HG02884 (cell line): ENCODE results near the gene METTL25.

Experiments used
- ATAC-seq: cut with Tn5 transposase; IDR thresholded peaks from one replicate; pipeline ENCODE4 v1.9.1; 2021; ENCODE audit warnings: mild to moderate bottlenecking, moderate library complexity; ENCODE audit not compliant: unreplicated experiment

METTL25 gene

DNA sequence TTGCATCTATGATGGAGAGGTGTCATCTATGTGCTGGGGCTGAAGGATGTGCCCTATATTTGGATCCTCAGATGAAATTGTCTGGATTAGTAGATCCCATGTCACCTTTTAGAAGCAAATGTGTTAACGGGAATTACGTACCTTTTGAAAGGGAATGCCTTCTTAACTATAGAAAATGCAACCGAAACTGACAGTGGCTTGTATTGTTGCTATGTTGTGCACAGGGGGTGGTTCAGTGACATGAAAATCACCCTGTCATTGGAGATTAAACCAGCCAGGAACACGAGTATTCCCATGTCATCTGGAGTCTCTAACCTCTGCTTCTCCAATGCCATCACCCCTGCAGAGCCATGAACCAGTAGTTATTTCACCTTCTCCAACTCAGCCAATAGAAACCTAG is 110.2 kb downstream of the METTL25 start:
- ATAC-seq = no peak

DNA sequence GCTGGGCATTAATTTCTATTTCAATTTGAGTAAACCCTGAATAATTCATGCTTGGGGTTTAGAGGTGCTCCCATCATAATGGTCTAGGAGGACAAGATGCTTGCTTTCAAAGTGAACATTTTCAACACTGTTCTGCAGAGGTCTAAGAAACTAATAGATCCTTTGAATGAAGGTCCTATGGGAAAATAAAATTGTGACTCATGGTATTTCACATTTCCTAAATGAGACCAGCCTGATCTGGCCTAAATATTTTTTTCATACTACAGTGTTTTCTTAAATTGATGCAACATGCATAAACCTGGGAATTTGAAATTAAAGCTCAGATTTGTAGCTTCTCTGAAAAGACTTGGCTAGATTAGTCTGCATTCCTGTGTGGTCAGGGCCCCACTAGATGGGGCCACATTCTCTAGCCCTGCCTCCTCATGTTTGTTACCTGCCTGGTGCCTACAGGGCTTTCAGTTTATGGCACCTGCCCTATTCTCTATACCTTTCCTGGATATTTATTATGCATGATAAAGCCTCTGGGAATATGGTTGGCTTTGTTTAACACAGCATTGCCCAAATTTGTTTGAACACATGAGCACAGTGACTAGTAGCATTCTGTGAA is 112.7 kb downstream of the METTL25 start:
- no peak for ATAC-seq

DNA sequence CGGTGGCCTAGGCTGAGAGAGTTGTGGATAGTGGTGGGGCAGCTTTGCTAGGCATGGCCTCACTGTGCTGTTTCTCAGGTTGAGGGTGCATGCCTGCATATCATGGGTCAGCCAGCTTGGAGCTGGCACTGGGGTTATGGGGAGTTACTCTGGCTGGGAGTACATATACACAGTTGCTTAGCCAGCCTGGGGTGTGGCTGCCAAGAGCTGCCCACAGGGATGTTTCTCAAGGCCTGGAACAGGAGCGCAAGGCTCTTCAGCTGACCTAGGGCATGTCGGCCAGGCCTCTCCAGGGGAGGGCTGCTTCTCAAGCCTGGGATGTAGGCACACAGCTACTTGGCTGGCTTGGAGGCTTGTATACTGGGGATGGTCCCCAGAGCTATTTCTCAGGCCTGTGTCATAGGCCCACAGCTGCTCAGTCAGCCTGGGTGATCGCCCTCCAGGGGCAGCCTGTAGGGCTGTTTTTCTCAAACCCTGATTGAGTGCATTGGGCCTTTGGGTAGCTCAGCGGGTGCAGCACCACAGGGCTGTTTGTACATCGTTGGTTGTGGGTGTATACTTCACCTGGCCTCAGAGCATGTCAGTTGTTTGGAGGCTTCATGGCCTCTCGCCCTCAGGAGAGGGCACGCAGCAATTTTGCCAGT is 114.9 kb downstream of the METTL25 start:
- ATAC-seq = no peak

GRCh38 chr12:82474181-82474797 is 116.0 kb downstream of the METTL25 start:
- peak; percentile 68 for ATAC-seq

GRCh38 chr12:82474798-82475184 is 116.5 kb downstream of the METTL25 start:
- ATAC-seq = no peak

DNA sequence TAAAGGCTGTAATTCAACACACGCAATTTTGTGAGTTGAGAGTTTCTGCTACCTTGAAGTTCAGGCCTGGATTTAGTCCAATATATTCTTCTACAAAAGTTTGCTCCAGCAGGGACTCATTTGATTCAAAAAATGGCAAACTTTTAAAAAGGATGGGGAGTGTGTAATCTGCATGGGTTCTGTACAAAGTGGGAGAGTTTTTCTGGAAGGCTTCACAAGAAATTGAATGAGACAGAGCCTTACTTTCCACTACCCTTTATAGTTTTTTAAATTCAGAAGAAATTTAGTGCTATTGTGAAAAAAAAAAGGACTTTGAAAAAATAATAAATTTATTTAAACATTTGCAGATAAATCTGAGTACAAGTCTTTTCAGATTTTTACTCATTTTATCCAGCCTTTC is 116.9 kb downstream of the METTL25 start:
- ATAC-seq = no peak

GRCh38 chr12:82476511-82476910 is 118.2 kb downstream of the METTL25 start:
- ATAC-seq = no peak

- ATAC-seq = no peak
These were observed 121.2 kb downstream of the METTL25 start for GRCh38 chr12:82479511-82479910.

DNA sequence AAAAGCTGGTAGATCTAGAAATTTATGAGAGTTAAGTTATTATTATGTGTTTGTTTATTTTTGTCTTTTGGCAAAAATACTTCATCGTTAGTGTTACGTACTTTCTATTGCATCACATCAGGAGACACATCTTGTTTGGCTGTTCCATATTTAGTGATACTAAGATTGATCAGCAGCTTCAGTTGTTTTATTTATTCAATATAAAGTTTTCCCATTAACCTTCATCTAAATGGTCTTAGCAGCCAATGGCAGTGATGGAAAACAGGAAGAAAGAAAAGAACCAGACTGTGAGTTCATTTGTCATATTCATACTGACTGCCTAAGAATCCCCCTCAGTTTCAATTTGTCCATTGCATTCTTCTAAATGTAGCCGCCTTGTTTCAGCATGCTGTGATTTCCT is 122.3 kb downstream of the METTL25 start:
- ATAC-seq = no peak

DNA sequence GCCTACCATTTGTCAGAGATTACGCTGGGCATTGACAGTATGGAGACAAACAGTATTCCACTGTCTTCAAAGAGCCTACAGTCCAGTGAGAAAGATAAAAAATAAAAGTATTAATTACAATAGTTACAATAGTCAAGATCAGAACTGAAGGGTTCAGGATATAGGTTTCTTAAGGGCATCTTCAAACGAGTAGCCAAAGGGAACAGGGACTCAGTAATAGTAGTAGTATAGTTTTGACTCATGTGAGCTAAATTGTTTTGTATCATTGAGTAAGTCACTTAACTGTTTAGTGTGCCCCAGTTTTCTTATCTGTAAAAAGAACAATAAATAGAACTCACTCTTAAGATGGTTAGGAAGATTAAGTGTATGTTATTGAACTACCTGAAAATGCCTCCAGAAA is 123.6 kb downstream of the METTL25 start:
- peak; percentile 89 for ATAC-seq

GRCh38 chr12:82486524-82487235 is 128.4 kb downstream of the METTL25 start:
- ATAC-seq = no peak

- no peak for ATAC-seq
These were observed 146.1 kb downstream of the METTL25 start for GRCh38 chr12:82504409-82504808.

DNA sequence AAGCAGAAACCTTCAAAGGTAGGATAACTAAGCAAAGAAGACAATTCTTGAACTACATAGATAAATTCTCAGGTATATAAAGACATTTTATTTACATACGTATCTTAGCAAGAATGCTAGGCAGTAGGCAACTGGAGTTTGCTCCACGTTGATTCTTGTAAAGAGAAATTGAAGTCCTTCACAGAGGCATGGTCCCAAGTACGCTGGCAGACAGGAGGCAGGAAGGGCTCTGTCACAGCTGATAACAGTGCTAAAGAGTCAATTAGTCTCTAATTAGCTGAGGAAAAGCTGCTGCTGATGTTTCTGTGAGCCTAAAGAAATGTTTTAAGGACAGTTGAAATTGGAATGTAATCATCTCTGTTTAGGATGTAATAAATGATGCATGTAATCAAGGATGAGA is 146.8 kb downstream of the METTL25 start:
- ATAC-seq = no peak

DNA sequence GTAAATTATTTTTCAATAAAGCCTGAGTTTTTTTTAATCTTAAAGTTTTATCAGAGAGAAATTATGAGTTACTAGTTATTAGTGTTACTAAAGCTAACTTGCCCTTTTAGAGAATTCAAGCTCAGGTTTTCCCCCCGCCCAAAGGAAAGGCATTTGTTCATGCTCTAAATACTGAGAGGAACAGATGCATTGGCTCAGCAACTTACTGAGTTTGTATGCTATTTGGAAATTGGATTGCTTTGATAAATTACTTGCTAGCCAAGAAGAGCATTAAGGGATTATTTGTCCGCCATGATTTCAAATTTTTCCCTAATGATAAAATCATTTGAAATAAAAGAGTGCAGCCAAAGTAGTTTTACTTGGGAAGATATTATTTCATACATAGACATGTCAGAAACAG is 149.4 kb downstream of the METTL25 start:
- ATAC-seq = no peak

GRCh38 chr12:82510386-82510785 is 152.1 kb downstream of the METTL25 start:
- no peak for ATAC-seq

GRCh38 chr12:82514880-82515279 is 156.6 kb downstream of the METTL25 start:
- no peak for ATAC-seq

DNA sequence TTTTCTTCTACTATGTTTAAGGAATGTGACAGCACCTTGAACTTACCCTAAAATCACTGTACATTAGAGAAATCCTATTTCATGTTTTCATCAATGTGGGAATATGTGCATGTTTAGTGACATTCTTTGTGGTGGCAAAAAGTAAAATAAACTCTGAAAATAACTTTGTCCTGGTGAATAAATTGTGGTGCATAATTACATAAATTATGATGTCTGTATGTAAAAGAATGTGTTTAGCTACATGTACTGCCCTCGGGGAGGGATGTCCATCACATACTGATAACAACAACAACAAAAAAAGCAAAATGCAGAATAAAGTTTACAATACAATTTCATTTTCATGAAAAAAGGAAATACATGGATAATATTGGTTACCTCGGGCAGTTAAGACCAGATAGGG is 157.3 kb downstream of the METTL25 start:
- ATAC-seq = no peak

DNA sequence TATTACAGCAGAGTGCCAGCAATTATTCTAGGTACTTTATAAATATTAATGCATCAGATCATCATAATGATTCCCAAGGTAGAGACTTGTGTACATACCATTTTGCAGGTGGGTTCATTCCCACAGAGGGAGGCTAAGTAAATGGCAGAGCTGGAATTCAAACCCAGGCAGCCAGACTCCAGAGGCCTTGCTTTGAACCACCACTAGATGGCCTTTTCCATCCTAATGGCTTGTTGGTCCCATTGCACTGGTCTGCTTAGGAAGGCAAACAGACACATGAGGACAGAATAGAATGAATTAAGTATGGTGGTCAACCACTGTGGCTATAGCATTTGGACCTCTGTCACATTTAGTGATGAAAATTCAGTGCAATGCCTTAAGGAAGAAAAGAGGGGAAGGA is 158.7 kb downstream of the METTL25 start:
- peak; percentile 83 for ATAC-seq

GRCh38 chr12:82517808-82518207 is 159.5 kb downstream of the METTL25 start:
- ATAC-seq = no peak

DNA sequence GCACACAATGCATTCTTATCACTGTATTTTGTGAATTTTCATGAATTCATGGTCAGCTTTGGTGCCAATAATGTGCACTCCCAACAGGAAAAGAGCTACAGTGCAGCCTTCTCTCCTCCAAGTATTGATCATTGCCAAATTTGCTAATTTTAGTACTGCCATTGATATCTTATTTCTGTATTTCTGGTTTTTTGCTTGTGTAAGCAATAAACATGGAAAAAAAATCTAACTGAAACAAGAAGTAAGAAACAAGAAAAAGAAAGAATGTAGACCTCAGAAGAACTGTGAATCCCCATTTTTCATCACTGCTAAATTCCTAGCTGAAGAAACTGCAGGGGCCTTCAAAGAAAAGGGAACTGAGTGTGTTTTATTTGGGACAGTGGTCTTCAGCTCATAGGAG is 161.2 kb downstream of the METTL25 start:
- ATAC-seq = no peak

DNA sequence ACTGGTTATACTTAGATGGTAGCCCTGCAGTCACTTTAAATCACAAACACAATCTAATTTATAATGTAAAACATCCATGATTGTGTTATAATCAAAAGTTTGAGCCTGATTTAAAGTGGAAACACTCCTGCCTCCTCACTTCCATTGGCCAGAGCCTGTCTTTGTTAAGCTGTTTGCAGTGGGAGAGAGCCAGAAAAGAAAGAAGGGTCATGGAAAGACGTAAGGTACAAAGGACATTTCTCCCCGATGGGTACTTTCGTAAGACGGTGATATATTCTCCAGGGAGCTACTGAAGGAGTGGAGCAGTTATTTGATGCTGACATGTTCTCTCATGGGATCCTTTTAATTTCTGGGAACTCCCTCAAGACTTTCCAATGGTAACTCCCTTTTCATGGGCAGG is 164.0 kb downstream of the METTL25 start:
- no peak for ATAC-seq

DNA sequence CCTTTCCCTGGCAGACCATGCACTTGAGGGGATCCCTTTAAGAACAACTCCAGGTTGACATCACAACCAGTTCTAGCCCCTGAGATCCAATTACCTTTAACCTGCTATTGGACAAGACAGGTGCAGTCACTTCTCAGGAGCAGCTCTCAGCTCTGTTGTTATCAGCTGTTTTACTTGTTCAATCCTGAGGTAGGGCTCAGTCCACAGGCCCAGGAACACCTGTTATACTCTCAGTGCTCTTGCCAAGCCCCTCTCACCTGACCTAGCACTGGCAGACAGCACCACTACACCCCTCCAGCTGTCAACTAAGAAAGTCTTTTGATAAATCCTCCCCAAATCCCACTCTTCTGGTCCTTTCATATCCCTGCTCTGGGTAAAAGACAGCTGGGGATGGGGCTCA is 164.4 kb downstream of the METTL25 start:
- no peak for ATAC-seq
